GM18507 (cell line): ENCODE data around the gene CDKAL1.
A peak's percentile ranks its signal among the peaks of the same experiment; 100 is the strongest.
"Not testable (repeated sequence)": the region's sequence is repeated elsewhere in the genome, so short reads cannot be mapped to it uniquely, and the experiment has no call there.

Experiments
- DNase-seq: peaks from one replicate; pipeline ENCODE4 v3.0.0; 2011; ENCODE audit warnings: low read depth; ENCODE audit not compliant: insufficient read length; ENCODE audit errors: extremely low spot score
- FAIRE-seq: peaks from 2 replicates; lab custom pipeline; 2011; peaks lifted over from hg19 to GRCh38; lab: Jason Lieb, UNC

CDKAL1 gene

GRCh38 chr6:20718705-20719653 lies 184.7 kb downstream of the CDKAL1 start:
- FAIRE-seq (peak; percentile 42), DNase-seq (no peak)

- FAIRE-seq (peak; percentile 45), DNase-seq (no peak)
Measured at GRCh38 chr6:20719980-20720379, 185.7 kb downstream of the CDKAL1 start.

- not testable (repeated sequence) for FAIRE-seq, DNase-seq
Measured at GRCh38 chr6:20721121-20721520, 186.9 kb downstream of the CDKAL1 start.

GRCh38 chr6:20722455-20722854 lies 188.2 kb downstream of the CDKAL1 start:
- DNase-seq = no peak
- no peak for FAIRE-seq

GRCh38 chr6:20723236-20723635 lies 189.0 kb downstream of the CDKAL1 start:
- FAIRE-seq (no peak), DNase-seq (no peak)

- no peak for FAIRE-seq
- DNase-seq = no peak
Measured at GRCh38 chr6:20724443-20725190, 190.4 kb downstream of the CDKAL1 start.

GRCh38 chr6:20725235-20725634 lies 191.0 kb downstream of the CDKAL1 start:
- not testable (repeated sequence) for FAIRE-seq

GRCh38 chr6:20729086-20729485 lies 194.8 kb downstream of the CDKAL1 start:
- FAIRE-seq = no peak
- no peak for DNase-seq

More at GRCh38 chr6:20725235-20725634, 191.0 kb downstream of the CDKAL1 start:
- DNase-seq = not testable (repeated sequence)

GRCh38 chr6:20732362-20732761 lies 198.1 kb downstream of the CDKAL1 start:
- not testable (repeated sequence) for DNase-seq, FAIRE-seq

GRCh38 chr6:20732896-20733295 lies 198.6 kb downstream of the CDKAL1 start:
- no peak for FAIRE-seq

GRCh38 chr6:20737912-20738311 lies 203.7 kb downstream of the CDKAL1 start:
- DNase-seq (no peak), FAIRE-seq (no peak)

More at GRCh38 chr6:20732896-20733295, 198.6 kb downstream of the CDKAL1 start:
- DNase-seq = no peak

- FAIRE-seq = no peak
- DNase-seq = no peak
Measured at GRCh38 chr6:20740088-20740487, 205.8 kb downstream of the CDKAL1 start.

GRCh38 chr6:20740727-20741126 lies 206.5 kb downstream of the CDKAL1 start:
- no peak for FAIRE-seq
- DNase-seq = no peak

- FAIRE-seq = no peak
- DNase-seq = no peak
Measured at GRCh38 chr6:20741490-20741889, 207.2 kb downstream of the CDKAL1 start.

GRCh38 chr6:20744911-20745557 lies 210.8 kb downstream of the CDKAL1 start:
- FAIRE-seq = no peak
- DNase-seq = no peak

GRCh38 chr6:20746024-20746423 lies 211.8 kb downstream of the CDKAL1 start:
- FAIRE-seq = no peak
- no peak for DNase-seq

- FAIRE-seq (no peak), DNase-seq (no peak)
Measured at GRCh38 chr6:20746805-20747558, 212.7 kb downstream of the CDKAL1 start.

GRCh38 chr6:20747991-20748390 lies 213.7 kb downstream of the CDKAL1 start:
- DNase-seq (no peak), FAIRE-seq (no peak)

- DNase-seq = no peak
- no peak for FAIRE-seq
Measured at GRCh38 chr6:20751293-20751935, 217.2 kb downstream of the CDKAL1 start.
